HuH-7 (cell line): ENCODE data around the gene REXO2.

Experiments used
- DNase-seq: peaks from one replicate; pipeline ENCODE4 v3.0.0; 2011; ENCODE audit warnings: low spot score

The REXO2 gene

DNA sequence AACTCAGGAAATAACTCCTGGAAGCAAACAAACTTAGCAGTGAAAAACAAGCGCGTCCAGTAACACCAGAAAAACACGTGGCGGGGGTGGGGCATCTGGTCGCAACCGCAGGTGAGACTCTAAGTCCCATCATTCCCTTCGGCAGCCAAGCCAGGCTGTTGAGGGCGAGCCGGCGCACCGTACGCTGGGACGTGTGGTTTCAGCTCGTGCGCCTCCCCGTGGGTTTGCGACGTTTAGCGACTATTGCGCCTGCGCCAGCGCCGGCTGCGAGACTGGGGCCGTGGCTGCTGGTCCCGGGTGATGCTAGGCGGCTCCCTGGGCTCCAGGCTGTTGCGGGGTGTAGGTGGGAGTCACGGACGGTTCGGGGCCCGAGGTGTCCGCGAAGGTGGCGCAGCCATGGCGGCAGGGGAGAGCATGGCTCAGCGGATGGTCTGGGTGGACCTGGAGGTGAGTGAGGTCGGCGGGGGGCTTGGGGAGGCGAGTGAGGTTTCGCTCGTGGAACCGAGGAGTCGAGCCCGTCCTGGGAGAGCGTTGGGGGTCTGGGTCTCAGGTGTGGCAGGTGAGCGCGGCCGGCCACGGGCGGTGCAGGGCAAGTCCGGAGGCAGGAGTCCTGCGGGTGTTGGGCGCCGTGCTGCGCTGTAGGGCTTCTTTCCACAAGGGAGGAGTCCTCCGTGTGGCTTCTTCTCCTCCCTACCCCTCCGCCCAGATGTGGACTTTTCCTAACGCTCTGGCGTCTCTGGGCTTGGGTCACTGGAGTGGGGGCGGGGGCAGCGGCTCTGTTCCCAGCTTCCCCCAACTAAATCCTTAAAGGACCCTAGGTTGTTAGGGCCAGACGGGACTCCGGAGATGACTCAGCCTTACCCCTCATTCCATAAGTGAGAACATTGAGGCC, at the start of gene REXO2:
Gene REXO2 (plus strand): TSS at position 239 of the 892 bp plus-strand sequence. CDS start 62 bp downstream, at position 301.
- DNase-seq = peak; percentile 86

DNA sequence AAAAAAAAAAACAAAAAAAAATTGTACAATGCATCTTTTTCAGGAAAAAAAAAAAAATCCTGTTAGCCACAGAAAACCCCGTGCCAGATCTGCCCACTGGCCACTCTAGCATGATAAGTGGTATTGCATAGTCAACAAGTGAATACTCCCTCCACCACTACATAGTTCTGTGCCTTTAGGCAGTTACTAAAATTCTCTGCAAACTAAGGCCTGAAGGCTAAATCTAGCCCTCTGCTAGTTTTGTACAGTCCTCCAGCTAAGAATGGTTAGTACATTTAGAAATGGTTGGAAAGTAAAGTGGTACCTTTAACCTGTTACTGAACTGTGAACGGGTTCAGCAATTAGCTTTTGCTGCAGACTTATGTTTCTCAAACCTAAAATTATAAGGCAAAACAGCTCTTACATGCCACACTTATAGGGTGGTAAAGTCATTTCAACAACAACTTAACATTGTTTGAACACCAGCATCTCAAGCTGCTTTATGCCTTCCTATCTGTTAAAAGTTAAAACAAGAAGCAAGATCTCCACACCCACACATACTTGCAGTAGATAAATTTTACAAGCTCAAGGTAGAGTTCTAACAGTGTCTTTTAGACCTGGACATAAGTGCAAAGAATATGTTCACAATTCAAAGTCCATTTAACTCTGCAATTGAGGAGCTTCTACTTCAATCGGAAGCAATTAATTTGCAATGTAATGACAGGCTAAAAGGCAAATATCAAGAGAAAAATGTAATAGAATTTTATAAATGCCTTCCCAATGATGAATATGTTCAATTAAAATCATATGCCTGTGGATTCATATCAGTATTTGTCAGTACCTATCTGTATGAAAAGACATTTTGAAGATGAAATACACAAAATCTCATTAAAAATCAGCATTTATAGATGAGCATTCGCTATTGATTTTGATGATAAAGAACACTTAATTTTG, 46.3 kb upstream of the REXO2 start:
- DNase-seq = no peak

DNA sequence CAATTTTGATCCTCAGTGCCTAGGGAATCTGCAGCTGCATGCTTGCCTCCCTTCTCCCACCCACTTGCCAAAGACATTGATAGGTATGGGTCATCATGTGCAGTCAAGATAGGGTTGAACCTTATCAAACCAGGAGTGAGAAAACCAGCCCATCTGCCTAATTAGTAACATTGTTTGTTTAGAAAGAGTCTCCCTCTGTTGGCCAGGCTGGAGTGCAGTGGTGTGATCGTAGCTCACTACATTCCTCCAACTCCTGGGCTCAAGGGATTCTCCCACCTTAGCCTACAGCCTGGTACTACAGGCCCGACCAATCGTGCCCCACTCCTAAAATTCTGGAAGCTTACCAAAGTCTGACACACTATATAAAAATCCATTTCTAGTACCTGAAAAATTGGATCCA, 43.5 kb upstream of the REXO2 start:
- no peak for DNase-seq

DNA sequence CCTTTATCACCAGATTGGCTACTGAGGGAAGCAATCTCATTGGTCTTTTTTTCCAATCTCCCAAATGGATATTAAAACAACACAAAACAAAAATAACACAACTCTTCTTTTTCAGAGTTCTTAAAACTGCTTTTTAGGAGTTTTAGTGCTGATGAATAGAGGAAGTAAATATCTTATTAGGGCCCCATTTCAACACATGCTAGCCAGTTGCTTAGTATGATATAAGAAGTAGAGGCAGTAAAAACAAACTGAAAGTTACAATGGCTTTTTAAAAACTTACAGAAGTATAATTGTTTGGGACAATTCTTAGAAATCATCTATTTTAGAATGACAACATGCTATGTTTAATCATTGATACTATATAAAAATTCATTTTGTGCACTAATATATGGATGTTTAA, 42.4 kb upstream of the REXO2 start:
- no peak for DNase-seq

DNA sequence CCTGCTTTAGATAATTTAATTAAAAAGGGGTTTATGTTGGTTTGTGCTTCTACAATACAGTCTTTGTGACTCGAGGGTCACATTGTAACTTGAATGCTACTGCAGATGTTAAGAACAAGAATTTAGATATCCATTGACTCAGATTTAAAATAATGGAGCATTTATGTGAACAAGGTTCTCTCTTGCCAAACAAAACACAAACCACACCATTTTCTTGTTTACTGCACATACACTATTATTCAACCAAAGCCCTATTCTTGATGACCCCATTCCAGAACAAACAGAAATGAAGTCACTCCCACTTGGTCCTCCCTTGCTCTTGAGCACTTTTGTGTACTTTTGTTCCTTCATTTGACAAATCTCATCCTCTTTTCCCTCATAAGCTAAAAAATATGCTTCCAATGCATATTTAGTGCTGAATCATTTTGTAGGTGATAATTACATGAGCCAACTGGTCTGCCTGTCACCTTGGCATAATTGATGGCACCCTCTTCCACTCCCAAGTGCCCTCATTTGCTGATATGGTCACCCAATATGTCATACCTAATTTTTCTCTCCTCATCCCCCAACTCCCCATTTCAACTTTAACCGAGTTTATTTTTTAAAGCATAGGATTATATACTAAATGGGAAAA, 41.8 kb upstream of the REXO2 start:
- no peak for DNase-seq

DNA sequence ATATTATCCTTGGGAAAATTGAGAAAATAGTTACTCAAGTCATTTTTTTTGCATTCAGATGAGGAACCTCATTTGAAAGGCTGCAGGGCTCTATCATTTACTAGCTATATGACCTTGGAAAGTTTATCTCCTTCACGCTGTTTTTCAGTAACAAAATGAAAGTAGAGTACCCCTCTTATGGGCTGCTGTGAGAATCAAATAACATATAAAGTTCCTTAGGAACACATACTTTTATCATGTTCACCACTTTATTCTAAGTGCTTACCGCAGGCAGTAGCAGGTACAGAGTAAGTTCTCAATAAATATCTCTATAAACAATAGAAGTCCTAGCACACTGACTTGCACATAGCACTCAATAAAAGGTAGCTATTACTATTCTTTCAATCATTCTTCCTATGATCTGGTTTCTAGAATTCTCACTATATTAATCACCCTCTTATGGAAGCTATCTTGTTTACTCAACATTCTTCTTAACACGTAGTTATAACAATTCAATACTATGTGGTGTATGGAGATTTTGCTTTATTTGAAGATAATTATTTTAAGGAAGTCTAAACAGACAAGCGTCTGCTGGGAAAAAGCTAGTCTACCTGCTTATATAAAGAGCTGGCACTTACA, 40.9 kb upstream of the REXO2 start:
- DNase-seq = no peak

DNA sequence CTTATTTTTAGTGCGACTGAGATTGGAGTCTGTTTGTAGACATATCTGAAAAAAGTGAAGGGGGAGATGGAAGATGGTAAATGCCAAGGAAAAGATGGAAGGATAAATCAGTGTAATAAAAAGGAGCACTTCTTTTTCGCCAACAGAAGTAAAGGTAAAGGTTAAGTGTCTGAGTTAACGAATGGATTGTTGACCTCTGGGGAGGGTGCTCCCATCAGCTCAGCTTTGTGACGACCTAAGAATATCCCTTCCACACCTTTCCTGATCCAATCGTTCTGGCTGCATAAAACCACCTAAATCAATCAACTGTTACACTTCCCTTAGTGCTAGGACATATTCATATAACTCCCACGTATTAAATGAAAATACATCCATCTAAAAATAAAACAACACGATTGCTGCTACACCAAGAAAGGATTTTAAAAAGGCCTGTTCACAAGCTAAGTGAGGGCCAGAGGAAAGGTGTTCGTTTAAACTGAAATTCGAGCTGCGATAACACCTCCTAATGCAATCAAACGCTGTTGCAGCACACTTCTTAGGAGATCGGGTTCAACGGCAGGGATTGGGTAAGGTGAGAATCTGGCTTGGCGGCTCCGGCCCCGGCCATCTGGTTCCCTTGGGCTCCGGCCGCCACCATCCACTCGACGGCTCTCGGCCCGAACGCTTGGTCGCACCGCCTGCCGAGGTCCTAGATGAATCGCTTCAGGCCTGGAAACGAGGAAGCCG, 39.6 kb upstream of the REXO2 start:
- DNase-seq = peak; percentile 30

DNA sequence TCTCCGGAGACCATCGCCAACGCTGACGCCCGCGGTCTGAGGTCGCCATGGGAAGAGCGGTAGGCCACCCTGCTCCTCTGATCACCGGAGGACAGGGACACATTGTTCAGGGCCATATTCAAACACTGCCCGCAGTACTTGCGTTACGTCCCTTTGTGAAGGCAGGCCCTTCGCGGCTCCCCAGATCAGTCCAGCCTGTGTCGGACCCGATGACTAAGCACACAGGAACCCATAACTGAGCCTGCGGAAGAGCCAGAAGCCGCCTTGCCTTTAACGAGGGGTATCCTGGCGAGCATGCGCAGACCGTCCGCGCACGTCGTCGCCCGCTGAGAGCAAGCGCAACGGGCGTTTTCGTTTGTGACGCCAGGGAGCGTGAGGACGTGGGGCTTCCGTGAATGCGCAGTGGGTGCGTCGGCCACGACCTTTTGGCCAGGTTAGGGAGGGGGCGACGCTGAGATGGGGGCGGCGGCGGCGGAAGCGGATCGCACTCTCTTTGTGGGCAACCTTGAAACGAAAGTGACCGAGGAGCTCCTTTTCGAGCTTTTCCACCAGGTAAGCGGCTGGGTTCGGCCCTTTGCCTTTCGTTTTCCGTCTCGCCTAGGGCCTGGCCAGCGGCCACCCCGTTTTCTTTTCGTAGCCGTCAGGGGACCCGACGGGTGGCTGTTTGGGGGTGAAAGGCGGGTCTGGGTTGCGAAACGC, 38.9 kb upstream of the REXO2 start, which contains the start of the genes C11orf71 and RBM7:
Gene C11orf71 (minus strand): TSS at position 296 of the 699 bp plus-strand sequence. CDS start 180 bp downstream, at position 116.
Gene RBM7 (plus strand): TSS at position 451 of the 699 bp plus-strand sequence. CDS start 6 bp downstream, at position 457.
- peak; percentile 83 for DNase-seq

DNA sequence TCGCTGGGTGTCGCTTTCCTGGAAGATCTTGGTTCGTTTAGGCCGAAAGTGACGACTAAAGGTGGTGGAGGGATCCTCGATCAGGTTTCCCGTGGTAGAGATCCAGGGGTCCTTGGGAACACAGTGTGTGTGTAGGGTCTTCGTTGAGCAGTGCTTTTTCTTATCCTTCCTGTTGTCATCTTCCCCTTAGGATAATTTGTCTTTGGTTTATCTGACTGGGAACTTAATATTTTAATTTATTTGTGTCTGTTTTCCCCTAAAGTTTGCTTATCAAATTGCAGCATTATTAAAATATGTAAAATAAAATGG, 38.4 kb upstream of the REXO2 start:
- DNase-seq = no peak

DNA sequence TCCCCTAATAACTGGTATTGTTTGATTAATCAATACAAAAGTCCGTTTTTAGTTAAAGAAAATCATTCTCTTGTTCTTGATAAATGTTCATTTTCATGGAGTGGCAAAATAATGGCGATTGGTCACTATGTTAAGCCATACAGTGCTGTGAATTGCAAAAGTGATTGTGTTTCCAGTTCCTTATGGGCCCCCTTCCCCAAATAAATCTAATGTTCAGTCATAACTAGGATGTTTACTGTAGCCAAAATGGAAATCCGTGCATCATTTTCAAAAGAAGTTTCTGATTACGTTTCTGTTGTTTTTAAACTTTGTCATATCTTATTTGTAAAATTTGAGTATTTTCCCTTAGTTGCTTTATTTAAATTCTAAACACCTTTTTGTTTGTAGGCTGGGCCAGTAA, 38.0 kb upstream of the REXO2 start:
- no peak for DNase-seq

DNA sequence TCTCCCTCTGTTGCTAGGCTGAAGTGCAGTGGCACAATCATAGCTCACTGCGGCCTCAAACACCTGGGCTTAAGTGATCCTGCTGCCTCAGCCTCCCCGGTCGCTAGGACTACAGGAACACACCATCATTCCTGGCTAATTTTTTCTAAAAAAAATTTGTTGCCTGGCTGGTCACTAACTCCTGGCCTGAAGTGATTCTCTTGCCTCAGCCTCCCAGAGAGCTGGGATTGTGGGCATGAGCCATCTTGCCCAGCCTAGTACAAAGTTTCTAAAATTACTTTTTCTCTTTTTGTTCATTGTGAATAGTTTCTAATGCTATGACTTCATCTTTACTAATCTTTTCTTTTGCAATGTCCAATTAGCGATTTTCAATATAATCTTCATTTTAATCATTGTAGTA, 26.3 kb upstream of the REXO2 start:
- no peak for DNase-seq

DNA sequence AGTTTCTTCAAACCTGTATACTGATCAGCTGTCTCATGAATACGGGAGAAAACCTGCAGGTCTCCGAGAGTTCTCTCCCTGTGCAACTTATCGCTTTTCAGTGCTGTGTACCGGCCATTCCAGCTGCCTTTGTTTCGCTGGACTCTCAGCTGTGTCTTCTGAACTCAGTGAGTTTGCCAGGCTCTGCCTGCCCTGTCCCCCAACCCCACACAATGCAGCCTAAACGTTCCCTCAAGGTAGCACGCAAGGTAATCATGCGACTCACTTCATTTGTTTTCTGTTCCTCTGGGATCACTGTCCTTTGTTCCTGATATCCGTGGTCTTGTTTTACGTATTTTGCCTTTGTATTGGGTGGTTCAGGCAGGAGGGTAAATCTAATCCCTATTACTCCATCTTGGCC, 25.3 kb upstream of the REXO2 start:
- DNase-seq = no peak

DNA sequence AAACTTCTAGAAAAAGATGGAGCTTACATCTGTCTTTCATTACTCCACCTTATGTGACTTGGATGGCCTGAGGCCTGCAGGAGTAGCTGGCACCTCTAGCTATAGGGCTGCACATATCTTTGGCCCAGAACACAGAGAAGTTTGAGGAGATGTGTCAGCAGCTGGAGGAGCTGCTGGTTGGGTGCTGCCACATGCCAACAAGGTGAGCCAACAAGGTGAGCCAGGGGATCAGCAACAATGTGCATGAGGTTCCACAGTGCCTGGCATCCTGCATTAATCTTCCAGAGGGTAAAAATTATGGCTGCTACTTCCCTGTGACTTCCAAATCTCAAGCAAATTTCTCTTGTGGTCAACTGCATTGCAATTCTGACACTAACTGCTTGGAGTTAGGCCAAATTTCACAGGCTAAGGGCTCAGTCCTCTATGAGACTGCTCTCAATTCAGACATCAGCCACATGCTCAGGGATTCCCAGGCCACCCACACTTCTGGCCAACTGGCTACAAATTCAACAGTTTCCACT, 22.8 kb upstream of the REXO2 start:
- DNase-seq = no peak

DNA sequence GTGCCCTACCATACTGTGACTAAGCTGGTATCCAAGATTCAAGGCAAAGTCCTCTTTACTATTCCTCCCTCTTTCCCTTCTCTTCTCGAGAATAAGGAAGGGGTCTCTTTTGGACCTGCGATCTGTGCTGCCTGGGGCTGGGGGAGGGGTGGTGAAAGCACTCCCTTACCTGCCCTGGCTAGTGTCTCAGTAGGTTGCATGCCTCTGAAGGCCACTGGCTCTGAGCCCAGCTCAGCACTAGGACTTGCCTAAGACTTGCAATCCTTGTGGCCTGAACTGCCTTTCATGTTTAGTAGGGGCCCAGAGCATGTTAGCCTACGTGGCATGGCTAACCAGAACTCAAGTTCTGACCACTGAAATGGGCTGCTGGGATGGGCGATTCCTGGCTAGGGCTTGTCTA, 13.0 kb upstream of the REXO2 start:
- DNase-seq = no peak

DNA sequence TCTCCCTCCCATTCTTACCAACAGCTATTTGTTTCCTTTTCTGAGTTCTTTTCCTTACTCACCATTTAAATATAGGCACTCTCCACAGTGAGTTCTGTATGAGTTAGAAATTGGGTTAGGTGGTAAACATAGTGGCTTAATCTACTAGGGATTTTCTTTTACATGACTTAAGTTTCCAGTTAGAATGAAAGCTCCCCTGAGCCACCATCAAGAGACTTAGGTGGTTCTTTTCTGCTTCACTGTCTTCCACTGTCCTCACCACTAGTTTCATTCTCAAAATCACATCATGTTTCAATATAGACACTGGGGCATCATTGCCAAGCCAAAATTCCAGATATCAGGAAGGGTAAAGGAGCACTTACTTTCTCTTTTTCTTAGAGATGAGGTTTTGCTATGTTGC, 9.0 kb upstream of the REXO2 start:
- DNase-seq = no peak

DNA sequence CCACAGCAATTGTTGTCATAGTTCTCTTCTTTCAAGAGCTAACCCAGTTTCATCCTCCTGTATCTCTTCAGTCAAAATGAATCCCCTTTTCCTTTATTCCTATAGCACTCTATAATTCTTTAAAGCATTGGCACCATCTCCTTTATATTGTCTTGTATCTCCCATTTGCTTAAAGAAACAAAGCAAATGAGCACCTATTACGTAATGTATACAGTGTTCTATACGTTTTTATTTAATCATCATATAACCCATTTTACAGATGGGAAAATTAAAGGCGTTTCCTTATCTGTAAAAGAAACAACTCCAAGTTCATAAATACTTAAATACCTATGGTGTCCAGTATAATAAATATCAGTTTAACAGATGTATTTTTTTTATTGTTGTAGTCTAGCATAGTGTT, 6.4 kb upstream of the REXO2 start:
- DNase-seq = no peak

DNA sequence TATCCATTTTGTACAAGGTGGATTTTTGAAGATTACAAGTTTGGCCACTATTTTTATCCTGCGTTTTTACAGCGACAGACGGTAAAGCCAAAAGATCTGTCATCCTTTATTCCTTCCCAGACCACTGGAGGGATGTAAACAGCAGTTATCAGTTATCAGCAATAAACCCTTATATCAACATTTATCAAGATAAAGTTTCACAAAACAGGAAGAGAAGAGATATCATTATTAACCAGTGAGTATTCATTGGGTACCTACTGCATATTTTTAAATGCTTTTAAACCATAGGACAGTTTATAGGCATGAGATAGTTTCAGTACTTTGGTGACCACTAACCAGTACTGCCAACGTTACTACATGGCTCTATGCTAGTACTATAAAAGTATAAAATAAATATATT, 5.9 kb upstream of the REXO2 start:
- DNase-seq = no peak

DNA sequence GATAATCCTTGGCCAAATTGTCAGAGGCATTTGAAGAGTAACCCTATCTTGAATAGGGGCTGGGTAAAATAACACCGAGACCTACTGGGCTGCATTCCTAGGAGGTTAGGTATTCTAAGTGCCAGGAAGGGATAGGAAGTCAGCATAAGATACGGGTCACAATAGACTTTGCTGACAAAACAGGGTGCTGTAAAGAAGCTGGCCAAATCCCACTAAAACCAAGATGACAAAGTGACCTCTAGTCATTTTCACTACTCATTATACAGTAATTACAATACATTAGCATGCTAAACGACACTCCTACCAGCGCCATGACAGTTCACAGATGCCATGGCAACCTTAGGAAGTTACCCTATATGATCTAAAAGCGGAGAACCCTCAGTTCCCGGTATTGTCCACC, 964 bp upstream of the REXO2 start:
- no peak for DNase-seq

DNA sequence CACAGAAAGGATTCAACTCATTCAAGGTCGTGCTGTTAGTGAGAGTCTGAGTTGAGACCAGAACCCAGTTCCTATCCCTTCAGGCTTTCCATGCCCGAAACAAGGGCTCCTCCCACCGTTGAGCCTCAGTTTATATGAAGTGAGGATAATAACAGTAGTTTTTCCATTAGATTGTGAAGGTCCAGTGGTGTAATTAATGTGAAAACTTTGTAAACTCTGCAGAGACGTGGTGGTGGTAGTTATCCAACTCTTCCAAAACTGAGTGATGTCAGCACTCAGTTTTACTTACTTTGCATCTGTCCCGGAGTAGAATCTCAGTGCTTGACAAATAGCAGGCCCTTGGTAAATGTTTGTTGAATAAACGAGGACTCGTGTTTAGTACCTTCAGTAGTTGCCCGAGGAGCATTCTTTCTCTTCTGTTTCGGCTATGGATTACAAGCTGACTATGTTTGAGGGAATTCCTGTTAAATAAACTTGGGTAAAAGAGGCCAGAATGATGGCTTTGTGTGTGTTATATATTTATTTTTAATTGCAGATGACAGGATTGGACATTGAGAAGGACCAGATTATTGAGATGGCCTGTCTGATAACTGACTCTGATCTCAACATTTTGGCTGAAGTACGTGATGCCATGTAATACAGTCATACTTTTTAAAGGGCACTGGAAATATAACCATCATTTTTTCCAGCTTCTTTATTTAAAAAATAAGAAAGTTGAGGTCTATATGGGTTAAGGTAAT, 1.0 kb downstream of the REXO2 start:
- peak; percentile 9 for DNase-seq
